ENCODE measurements around the gene SLC30A3.

Gene SLC30A3

GRCh38 chr2:27261241-27261925 lies 1.5 kb downstream of the SLC30A3 start:
- DNase-seq (ENCODE audit: low read depth) = no peak

GRCh38 chr2:27258051-27258450 lies 4.8 kb downstream of the SLC30A3 start:
- DNase-seq (ENCODE audit: low read depth) = no peak

GRCh38 chr2:27256855-27257454 lies 5.9 kb downstream of the SLC30A3 start:
- no peak for DNase-seq (ENCODE audit: low read depth)

GRCh38 chr2:27255660-27256059 lies 7.2 kb downstream of the SLC30A3 start:
- no peak for DNase-seq (ENCODE audit: low read depth)

GRCh38 chr2:27255187-27255586 lies 7.7 kb downstream of the SLC30A3 start:
- no peak for DNase-seq (ENCODE audit: low read depth)

- no peak for DNase-seq (ENCODE audit: low read depth)
Observed at GRCh38 chr2:27251766-27252165, 11.1 kb downstream of the SLC30A3 start.

GRCh38 chr2:27250652-27251379 lies 12.0 kb downstream of the SLC30A3 start:
- DNase-seq (ENCODE audit: low read depth) = no peak

GRCh38 chr2:27249891-27250651 lies 12.8 kb downstream of the SLC30A3 start:
- DNase-seq (ENCODE audit: low read depth) = no peak

- DNase-seq (ENCODE audit: low read depth) = no peak
Observed at GRCh38 chr2:27249159-27249890, 13.5 kb downstream of the SLC30A3 start.

- DNase-seq (ENCODE audit: low read depth) = no peak
Observed at GRCh38 chr2:27247893-27248292, 15.0 kb downstream of the SLC30A3 start.

- DNase-seq (ENCODE audit: low read depth) = no peak
Observed at GRCh38 chr2:27245626-27246025, 17.2 kb downstream of the SLC30A3 start.

GRCh38 chr2:27245116-27245515 lies 17.7 kb downstream of the SLC30A3 start:
- no peak for DNase-seq (ENCODE audit: low read depth)

- DNase-seq (ENCODE audit: low read depth) = no peak
Observed at GRCh38 chr2:27243391-27244130, 19.3 kb downstream of the SLC30A3 start.

GRCh38 chr2:27242614-27242951 lies 20.3 kb downstream of the SLC30A3 start:
- no peak for DNase-seq (ENCODE audit: low read depth)

- DNase-seq (ENCODE audit: low read depth) = no peak
Observed at GRCh38 chr2:27241761-27242613, 20.9 kb downstream of the SLC30A3 start.

- no peak for DNase-seq (ENCODE audit: low read depth)
Observed at GRCh38 chr2:27240406-27240805, 22.4 kb downstream of the SLC30A3 start.

GRCh38 chr2:27238976-27239375 lies 23.9 kb downstream of the SLC30A3 start:
- no peak for DNase-seq (ENCODE audit: low read depth)

GRCh38 chr2:27237341-27237945 lies 25.4 kb downstream of the SLC30A3 start:
- DNase-seq (ENCODE audit: low read depth) = no peak

GRCh38 chr2:27236626-27237025 lies 26.2 kb downstream of the SLC30A3 start:
- no peak for DNase-seq (ENCODE audit: low read depth)

- DNase-seq (ENCODE audit: low read depth) = no peak
Observed at GRCh38 chr2:27236136-27236535, 26.7 kb downstream of the SLC30A3 start.

Measured in stimulated activated CD4-positive, alpha-beta T cell treated with anti-CD3 and anti-CD28 coated beads, Interleukin-2, amount 100 ng/mL, for 4 hours (primary cell).